SK-N-MC (cell line): Measurements from ENCODE around the gene ESYT1.

ENCODE experiments used
- EZH2 ChIP-seq: fragments of 200-600 bp; sonication (generic); IDR thresholded peaks from one replicate; pipeline ENCODE4 v1.6.1; 2017; ENCODE audit warnings: antibody characterized with exemption
- POLR2AphosphoS5 ChIP-seq: IDR thresholded peaks from 2 replicates; pipeline ENCODE4 v1.6.1; 2012; ENCODE audit warnings: mild to moderate bottlenecking, low read depth, low read length, borderline replicate concordance

DNA sequence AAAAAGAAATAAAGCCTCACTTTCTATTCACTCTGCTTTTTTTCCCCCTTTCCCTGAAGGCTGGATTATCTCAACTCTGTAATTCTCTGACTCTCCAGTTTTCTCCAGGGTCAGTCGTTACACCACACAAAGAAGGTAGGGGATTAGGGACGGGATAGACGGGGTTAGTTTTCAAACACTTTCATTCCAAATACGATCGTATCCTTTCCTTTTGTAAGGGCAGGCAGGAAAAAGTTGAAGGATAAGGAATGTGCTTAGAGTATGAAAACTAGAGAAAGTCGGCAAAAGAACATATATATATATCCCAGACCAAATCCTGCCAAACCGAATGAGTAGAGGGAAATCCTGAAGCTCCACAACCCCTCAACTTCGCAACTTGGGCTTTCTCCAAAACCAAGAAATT is 581 bp upstream of the ESYT1 start:
- TF ChIP-seq EZH2 (no peak), POLR2AphosphoS5 (no peak)
